ENCODE data around the gene NIM1K.
"Not testable (repeated sequence)": the region's sequence is repeated elsewhere in the genome, so short reads cannot be mapped to it uniquely, and the experiment has no call there.

NIM1K gene

GRCh38 chr5:43193894-43194265, 1.9 kb downstream of the NIM1K start:
- H3K9ac ChIP-seq, result peak overlapping the region in 1 of 11 experiments; percentile 24; a peak in 1 of 22 replicates
- peaks cover 12 to 21% (median 17%) of the 10 kb centered on the region in 11 experiments; a peak in 21 of 22 replicates for H3K9me3 ChIP-seq (replicated peaks in 1 of 11)
- TF ChIP-seq Cebpa-rat (IDR thresholded peaks at IDR 0.05), result no peak
- H3K4me3 ChIP-seq, result no peak overlapping the region
- peak overlapping the region; percentile 4 to 79 (median 48); a peak in 17 of 22 replicates for H3K4me2 ChIP-seq
- H4K20me1 ChIP-seq, result no peaks in the 10 kb centered on the region
- peaks cover 29 to 47% (median 43%) of the 10 kb centered on the region in 11 experiments for H3K27me3 ChIP-seq
- peak overlapping the region in 4 of 11 experiments; percentile 7 to 72 (median 44); a peak in 6 of 22 replicates for H3K27ac ChIP-seq
- H3K4me1 ChIP-seq, result peaks cover 0 to 28% (median 18%) of the 10 kb centered on the region in 10 experiments; a peak in 15 of 20 replicates
- H3K36me3 ChIP-seq, result peaks cover 0 to 8% (median 0%) of the 10 kb centered on the region in 11 experiments; a peak in 2 of 22 replicates

DNA sequence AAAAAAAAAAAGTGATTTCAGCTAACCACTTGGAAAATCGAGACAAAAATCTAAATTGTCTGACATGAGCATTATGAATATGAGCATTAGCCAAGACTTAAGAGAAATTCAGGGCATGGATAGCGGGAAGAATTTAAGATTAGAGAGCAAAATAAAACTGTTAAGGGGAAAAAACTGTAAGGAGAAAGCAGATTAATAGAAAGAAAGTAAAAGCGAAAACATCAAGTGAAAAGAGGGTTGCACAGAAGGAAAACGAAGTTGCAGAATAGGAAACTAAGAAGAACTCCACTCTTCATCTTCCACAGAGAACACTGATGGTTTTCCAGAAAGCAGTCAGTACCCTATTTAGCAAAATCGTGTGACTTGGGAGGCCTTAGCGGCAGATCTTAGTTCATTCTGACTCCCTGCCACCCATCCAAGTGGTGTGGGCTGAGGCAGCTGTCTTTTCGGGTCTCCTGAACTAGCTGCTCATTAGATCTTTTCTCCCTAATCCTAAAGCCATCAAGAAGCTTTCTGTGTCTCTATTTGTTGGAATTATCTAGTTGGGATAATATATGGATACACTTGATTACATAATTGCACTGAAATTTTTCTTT, 3.7 kb downstream of the NIM1K start:
- H3K4me1 ChIP-seq, result peaks cover 0 to 28% (median 18%) of the 10 kb centered on the region in 10 experiments; a peak in 15 of 20 replicates
- TF ChIP-seq Cebpa-rat (IDR thresholded peaks at IDR 0.05), result no peak
- no peaks in the 10 kb centered on the region for H4K20me1 ChIP-seq
- H3K9me3 ChIP-seq (replicated peaks in 1 of 11), result peaks cover 12 to 21% (median 17%) of the 10 kb centered on the region in 11 experiments; a peak in 21 of 22 replicates
- H3K27me3 ChIP-seq, result peaks cover 24 to 38% (median 34%) of the 10 kb centered on the region in 11 experiments
- H3K27ac ChIP-seq, result no peak overlapping the region
- H3K36me3 ChIP-seq, result peaks cover 0 to 8% (median 0%) of the 10 kb centered on the region in 11 experiments; a peak in 2 of 22 replicates
- no peak overlapping the region for H3K4me2 ChIP-seq
- H3K4me3 ChIP-seq, result no peak overlapping the region
- H3K9ac ChIP-seq, result no peak overlapping the region

GRCh38 chr5:43197535-43197934, 5.5 kb downstream of the NIM1K start:
- Histone ChIP-seq H3K4me3 (no peak overlapping the region), H3K36me3 (peaks cover 0 to 3% (median 0%) of the 10 kb centered on the region in 11 experiments; a peak in 2 of 22 replicates), H3K9me3 (replicated peaks in 1 of 11) (peaks cover 2 to 6% (median 4%) of the 10 kb centered on the region in 11 experiments; a peak in 21 of 22 replicates), H3K4me2 (no peak overlapping the region), H3K27ac (no peak overlapping the region), H3K9ac (no peak overlapping the region), H4K20me1 (no peaks in the 10 kb centered on the region), H3K4me1 (peaks cover 0 to 19% (median 13%) of the 10 kb centered on the region in 10 experiments; a peak in 15 of 20 replicates), H3K27me3 (peaks cover 6 to 20% (median 17%) of the 10 kb centered on the region in 11 experiments)
- no peak for TF ChIP-seq Cebpa-rat (IDR thresholded peaks at IDR 0.05)

DNA sequence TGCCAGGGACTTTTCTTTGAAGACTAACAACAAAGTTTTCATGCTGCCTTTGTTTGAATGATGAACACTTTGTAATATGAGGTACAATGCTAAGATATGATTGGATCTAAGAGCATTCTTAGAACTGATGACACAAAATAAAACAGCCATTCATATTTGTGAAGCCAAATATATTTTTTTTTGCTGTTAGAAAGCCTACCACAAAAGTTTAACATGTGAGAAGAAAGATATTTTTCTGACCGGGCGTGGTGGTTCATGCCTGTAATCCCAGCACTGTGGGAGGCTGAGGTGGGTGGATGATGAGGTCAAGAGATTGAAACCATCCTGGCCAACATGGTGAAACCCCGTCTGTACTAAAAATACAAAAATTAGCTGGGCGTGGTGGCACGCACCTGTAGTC, 9.4 kb downstream of the NIM1K start:
- not testable (repeated sequence) for H4K20me1 ChIP-seq, H3K4me2 ChIP-seq

GRCh38 chr5:43202380-43202779, 10.4 kb downstream of the NIM1K start:
- Histone ChIP-seq H3K9me3 (replicated peaks in 1 of 11) (no peaks in the 10 kb centered on the region), H3K27ac (no peak overlapping the region), H4K20me1 (no peaks in the 10 kb centered on the region), H3K36me3 (no peaks in the 10 kb centered on the region), H3K9ac (no peak overlapping the region), H3K4me3 (no peak overlapping the region), H3K4me2 (no peak overlapping the region), H3K27me3 (no peaks in the 10 kb centered on the region), H3K4me1 (no peaks in the 10 kb centered on the region)
- TF ChIP-seq Cebpa-rat (IDR thresholded peaks at IDR 0.05), result no peak

More for the DNA sequence above, 9.4 kb downstream of the NIM1K start:
- not testable (repeated sequence) for H3K9ac ChIP-seq; H3K36me3 ChIP-seq; H3K9me3 ChIP-seq (replicated peaks in 1 of 11); H3K4me1 ChIP-seq; H3K27ac ChIP-seq; H3K4me3 ChIP-seq; H3K27me3 ChIP-seq

GRCh38 chr5:43203373-43203772, 11.3 kb downstream of the NIM1K start:
- Histone ChIP-seq H3K4me1 (no peaks in the 10 kb centered on the region), H3K36me3 (no peaks in the 10 kb centered on the region), H3K27me3 (no peaks in the 10 kb centered on the region), H3K4me2 (no peak overlapping the region), H3K9me3 (replicated peaks in 1 of 11) (no peaks in the 10 kb centered on the region), H3K4me3 (no peak overlapping the region), H3K9ac (no peak overlapping the region), H4K20me1 (no peaks in the 10 kb centered on the region), H3K27ac (no peak overlapping the region)
- TF ChIP-seq Cebpa-rat (IDR thresholded peaks at IDR 0.05), result no peak

DNA sequence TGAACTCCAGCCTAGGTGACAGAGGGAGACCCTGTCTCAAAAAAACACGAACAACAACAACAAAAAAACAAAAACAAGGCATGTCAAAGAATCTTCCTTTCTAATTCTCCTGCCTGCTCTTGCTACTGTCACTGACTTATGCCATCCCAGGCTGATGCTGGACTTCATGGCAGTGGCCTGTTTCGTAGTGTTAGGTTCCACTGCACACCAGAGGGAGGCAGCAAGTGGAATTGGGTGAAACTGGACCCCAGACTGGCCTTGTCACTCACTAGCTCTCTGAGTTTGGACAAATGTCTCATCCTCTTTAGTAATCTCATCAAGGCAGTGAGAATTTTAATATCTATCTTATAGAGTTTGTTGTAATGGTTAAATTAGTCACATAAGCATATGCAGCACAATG, 12.9 kb downstream of the NIM1K start:
- H3K9ac ChIP-seq, result no peak overlapping the region
- H4K20me1 ChIP-seq, result no peaks in the 10 kb centered on the region
- no peak for TF ChIP-seq Cebpa-rat (IDR thresholded peaks at IDR 0.05)
- H3K9me3 ChIP-seq (replicated peaks in 1 of 11), result no peaks in the 10 kb centered on the region
- H3K4me2 ChIP-seq, result no peak overlapping the region
- no peaks in the 10 kb centered on the region for H3K36me3 ChIP-seq
- no peaks in the 10 kb centered on the region for H3K27me3 ChIP-seq
- peaks cover 0 to 6% (median 0%) of the 10 kb centered on the region in 10 experiments; a peak in 1 of 20 replicates for H3K4me1 ChIP-seq
- H3K27ac ChIP-seq, result no peak overlapping the region
- no peak overlapping the region for H3K4me3 ChIP-seq

DNA sequence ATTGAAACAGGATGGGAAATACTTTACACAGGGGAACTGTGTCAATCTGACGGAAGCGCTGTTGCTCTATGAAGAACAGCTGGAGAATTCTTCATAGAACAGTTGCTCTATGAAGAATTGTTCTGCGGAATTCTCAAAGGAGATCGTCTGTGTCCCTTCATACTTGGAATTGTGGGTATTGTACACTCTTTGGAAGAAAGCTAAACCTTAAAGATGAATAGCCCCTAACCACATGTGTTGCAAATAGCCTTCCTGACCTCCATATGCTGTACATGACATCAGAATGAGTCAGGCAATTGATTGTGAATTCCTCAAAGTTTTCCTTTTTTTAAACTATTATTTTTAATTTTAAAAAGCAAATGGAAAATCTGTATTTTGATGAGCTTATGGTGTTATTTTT, 15.6 kb downstream of the NIM1K start:
- H3K36me3 ChIP-seq, result no peaks in the 10 kb centered on the region
- H3K27ac ChIP-seq, result no peak overlapping the region
- no peaks in the 10 kb centered on the region for H3K9me3 ChIP-seq (replicated peaks in 1 of 11)
- H4K20me1 ChIP-seq, result no peaks in the 10 kb centered on the region
- H3K4me2 ChIP-seq, result no peak overlapping the region
- H3K27me3 ChIP-seq, result no peaks in the 10 kb centered on the region
- H3K4me1 ChIP-seq, result peaks cover 0 to 6% (median 0%) of the 10 kb centered on the region in 10 experiments; a peak in 1 of 20 replicates
- no peak for TF ChIP-seq Cebpa-rat (IDR thresholded peaks at IDR 0.05)
- H3K4me3 ChIP-seq, result no peak overlapping the region
- H3K9ac ChIP-seq, result no peak overlapping the region

- H3K36me3 ChIP-seq, result no peaks in the 10 kb centered on the region
- TF ChIP-seq Cebpa-rat (IDR thresholded peaks at IDR 0.05), result no peak
- H3K9me3 ChIP-seq (replicated peaks in 1 of 11), result no peaks in the 10 kb centered on the region
- no peak overlapping the region for H3K4me3 ChIP-seq
- H3K4me1 ChIP-seq, result peaks cover 0 to 6% (median 0%) of the 10 kb centered on the region in 10 experiments; a peak in 1 of 20 replicates
- no peaks in the 10 kb centered on the region for H4K20me1 ChIP-seq
- H3K4me2 ChIP-seq, result no peak overlapping the region
- H3K27ac ChIP-seq, result no peak overlapping the region
- H3K9ac ChIP-seq, result no peak overlapping the region
- H3K27me3 ChIP-seq, result no peaks in the 10 kb centered on the region
Measured at GRCh38 chr5:43208658-43209057, 16.6 kb downstream of the NIM1K start.

GRCh38 chr5:43209060-43209459, 17.0 kb downstream of the NIM1K start:
- H3K4me3 ChIP-seq, result no peak overlapping the region
- TF ChIP-seq Cebpa-rat (IDR thresholded peaks at IDR 0.05), result no peak
- no peaks in the 10 kb centered on the region for H3K36me3 ChIP-seq
- H3K27me3 ChIP-seq, result no peaks in the 10 kb centered on the region
- H3K27ac ChIP-seq, result no peak overlapping the region
- no peaks in the 10 kb centered on the region for H3K9me3 ChIP-seq (replicated peaks in 1 of 11)
- peaks cover 0 to 6% (median 0%) of the 10 kb centered on the region in 10 experiments; a peak in 1 of 20 replicates for H3K4me1 ChIP-seq
- no peak overlapping the region for H3K9ac ChIP-seq
- no peak overlapping the region for H3K4me2 ChIP-seq
- no peaks in the 10 kb centered on the region for H4K20me1 ChIP-seq
